ENCODE measurements around the gene DDX18.

DDX18 gene

GRCh38 chr2:117833911-117834310, 19.4 kb downstream of the DDX18 start:
- no peak for DNase-seq (ENCODE audit: low read depth in 3 of 3, low spot score in 1 of 3)

- no peak for DNase-seq (ENCODE audit: low read depth in 3 of 3, low spot score in 1 of 3)
Measured at GRCh38 chr2:117834992-117835391, 20.5 kb downstream of the DDX18 start.

GRCh38 chr2:117835990-117836760, 21.7 kb downstream of the DDX18 start:
- peak in 2 of 3 donors; percentile 6 to 36 for DNase-seq (ENCODE audit: low read depth in 3 of 3, low spot score in 1 of 3)

- DNase-seq (ENCODE audit: low read depth in 3 of 3, low spot score in 1 of 3): no peak
Measured at GRCh38 chr2:117845304-117845703, 30.8 kb downstream of the DDX18 start.

- no peak for DNase-seq (ENCODE audit: low read depth in 3 of 3, low spot score in 1 of 3)
Measured at GRCh38 chr2:117850015-117850414, 35.5 kb downstream of the DDX18 start.

- DNase-seq (ENCODE audit: low read depth in 3 of 3, low spot score in 1 of 3): no peak
Measured at GRCh38 chr2:117850461-117850860, 36.0 kb downstream of the DDX18 start.

- DNase-seq (ENCODE audit: low read depth in 3 of 3, low spot score in 1 of 3): no peak
Measured at GRCh38 chr2:117851969-117852368, 37.5 kb downstream of the DDX18 start.

- no peak for DNase-seq (ENCODE audit: low read depth in 3 of 3, low spot score in 1 of 3)
Measured at GRCh38 chr2:117853316-117853715, 38.8 kb downstream of the DDX18 start.

GRCh38 chr2:117853873-117854272, 39.4 kb downstream of the DDX18 start:
- no peak for DNase-seq (ENCODE audit: low read depth in 3 of 3, low spot score in 1 of 3)

- no peak for DNase-seq (ENCODE audit: low read depth in 3 of 3, low spot score in 1 of 3)
Measured at GRCh38 chr2:117854610-117855009, 40.1 kb downstream of the DDX18 start.

GRCh38 chr2:117855886-117856285, 41.4 kb downstream of the DDX18 start:
- no peak for DNase-seq (ENCODE audit: low read depth in 3 of 3, low spot score in 1 of 3)

GRCh38 chr2:117856415-117857210, 42.1 kb downstream of the DDX18 start:
- DNase-seq (ENCODE audit: low read depth in 3 of 3, low spot score in 1 of 3): no peak

GRCh38 chr2:117858336-117858735, 43.8 kb downstream of the DDX18 start:
- DNase-seq (ENCODE audit: low read depth in 3 of 3, low spot score in 1 of 3): no peak

GRCh38 chr2:117858892-117859531, 44.5 kb downstream of the DDX18 start:
- DNase-seq (ENCODE audit: low read depth in 3 of 3, low spot score in 1 of 3): no peak

- DNase-seq (ENCODE audit: low read depth in 3 of 3, low spot score in 1 of 3): no peak
Measured at GRCh38 chr2:117859532-117859911, 45.0 kb downstream of the DDX18 start.

GRCh38 chr2:117859924-117860647, 45.6 kb downstream of the DDX18 start:
- no peak for DNase-seq (ENCODE audit: low read depth in 3 of 3, low spot score in 1 of 3)

GRCh38 chr2:117862459-117862858, 48.0 kb downstream of the DDX18 start:
- DNase-seq (ENCODE audit: low read depth in 3 of 3, low spot score in 1 of 3): no peak

- DNase-seq (ENCODE audit: low read depth in 3 of 3, low spot score in 1 of 3): no peak
Measured at GRCh38 chr2:117875786-117876185, 61.3 kb downstream of the DDX18 start.

GRCh38 chr2:117879003-117879402, 64.5 kb downstream of the DDX18 start:
- DNase-seq (ENCODE audit: low read depth in 3 of 3, low spot score in 1 of 3): no peak

All from stimulated activated CD4-positive, alpha-beta T cell treated with anti-CD3 and anti-CD28 coated beads, TNF-alpha, amount 100 ng/mL, for 1 hour (primary cell).